ENCODE measurements around the gene TRPV4.

Gene TRPV4

DNA sequence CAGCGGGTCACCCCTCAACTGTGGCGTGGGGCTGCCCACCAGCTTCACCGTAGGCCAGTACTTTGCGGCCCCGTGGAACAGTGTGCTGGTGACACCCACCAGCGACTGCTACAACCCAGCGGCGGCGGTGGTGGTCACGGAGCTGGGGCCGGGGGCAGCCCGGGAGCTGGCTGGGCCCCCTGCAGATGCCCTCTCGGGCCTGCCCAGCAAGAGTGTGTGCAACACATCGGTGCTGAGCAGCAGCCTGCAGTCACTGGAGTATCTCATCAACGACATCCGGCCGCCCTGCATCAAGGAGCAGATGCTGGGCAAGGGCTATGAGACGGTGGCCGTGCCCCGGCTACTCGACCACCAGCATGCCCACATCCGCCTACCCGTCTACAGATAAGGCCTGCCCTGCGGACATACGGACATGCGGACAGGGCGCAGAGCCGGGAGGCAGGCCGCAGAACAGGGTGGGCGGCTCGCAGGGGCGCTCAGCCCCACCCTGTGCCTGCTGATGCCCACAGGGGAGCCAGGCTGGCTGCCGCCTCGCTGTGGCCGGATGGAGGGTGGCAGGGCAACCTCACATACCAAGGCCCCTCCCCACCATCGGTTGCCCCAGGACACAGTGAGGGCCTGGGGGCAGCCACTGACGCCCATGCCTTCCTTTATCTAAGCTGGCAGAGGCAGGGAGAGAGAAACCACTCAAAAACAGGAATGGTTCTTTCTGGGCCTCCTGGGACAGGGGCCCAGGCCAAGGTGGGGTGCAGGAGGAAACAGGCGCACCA is 64.1 kb downstream of the TRPV4 start:
- no peak overlapping the region for H3K4me3 ChIP-seq (ENCODE audit: low read depth, low read length)
- no peak for DNase-seq (ENCODE audit: low read depth)
- TF ChIP-seq, protein P1, sequence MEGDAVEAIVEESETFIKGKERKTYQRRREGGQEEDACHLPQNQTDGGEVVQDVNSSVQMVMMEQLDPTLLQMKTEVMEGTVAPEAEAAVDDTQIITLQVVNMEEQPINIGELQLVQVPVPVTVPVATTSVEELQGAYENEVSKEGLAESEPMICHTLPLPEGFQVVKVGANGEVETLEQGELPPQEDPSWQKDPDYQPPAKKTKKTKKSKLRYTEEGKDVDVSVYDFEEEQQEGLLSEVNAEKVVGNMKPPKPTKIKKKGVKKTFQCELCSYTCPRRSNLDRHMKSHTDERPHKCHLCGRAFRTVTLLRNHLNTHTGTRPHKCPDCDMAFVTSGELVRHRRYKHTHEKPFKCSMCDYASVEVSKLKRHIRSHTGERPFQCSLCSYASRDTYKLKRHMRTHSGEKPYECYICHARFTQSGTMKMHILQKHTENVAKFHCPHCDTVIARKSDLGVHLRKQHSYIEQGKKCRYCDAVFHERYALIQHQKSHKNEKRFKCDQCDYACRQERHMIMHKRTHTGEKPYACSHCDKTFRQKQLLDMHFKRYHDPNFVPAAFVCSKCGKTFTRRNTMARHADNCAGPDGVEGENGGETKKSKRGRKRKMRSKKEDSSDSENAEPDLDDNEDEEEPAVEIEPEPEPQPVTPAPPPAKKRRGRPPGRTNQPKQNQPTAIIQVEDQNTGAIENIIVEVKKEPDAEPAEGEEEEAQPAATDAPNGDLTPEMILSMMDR (IDR thresholded peaks at IDR 0.05; ENCODE audit: control insufficient read depth, extremely low read depth, insufficient read depth), result no peak

DNA sequence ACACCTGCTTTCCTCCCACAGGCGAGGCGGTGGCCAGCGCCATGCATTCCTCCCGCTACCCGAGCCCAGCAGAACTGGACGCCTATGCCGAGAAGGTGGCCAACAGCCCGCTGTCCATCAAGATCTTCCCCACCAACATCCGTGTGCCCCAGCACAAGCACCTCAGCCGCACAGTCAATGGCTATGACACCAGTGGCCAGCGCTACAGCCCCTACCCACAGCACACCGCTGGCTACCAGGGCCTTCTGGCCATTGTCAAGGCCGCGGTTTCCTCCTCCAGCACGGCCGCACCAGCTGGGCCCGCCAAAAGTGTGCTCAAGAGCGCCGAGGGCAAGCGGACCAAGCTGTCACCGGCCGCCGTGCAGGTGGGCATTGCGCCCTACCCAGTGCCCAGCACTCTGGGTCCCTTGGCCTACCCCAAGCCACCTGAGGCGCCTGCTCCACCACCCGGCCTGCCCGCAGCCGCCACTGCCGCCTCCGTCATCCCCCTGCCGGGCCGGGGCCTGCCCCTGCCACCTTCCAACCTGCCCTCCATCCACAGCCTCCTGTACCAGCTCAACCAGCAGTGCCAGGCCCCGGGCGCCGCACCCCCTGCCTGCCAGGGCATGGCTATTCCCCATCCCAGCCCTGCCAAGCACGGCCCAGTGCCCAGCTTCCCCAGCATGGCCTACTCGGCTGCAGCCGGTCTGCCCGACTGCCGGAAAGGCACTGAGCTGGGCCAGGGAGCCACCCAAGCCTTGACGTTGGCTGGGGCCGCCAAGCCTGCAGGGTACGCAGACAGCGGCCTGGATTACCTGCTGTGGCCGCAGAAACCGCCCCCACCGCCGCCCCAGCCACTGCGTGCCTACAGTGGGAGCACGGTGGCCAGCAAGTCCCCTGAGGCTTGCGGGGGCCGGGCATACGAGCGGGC is 65.0 kb downstream of the TRPV4 start:
- DNase-seq (ENCODE audit: low read depth), result no peak
- TF ChIP-seq, protein P1 (IDR thresholded peaks at IDR 0.05; ENCODE audit: control insufficient read depth, extremely low read depth, insufficient read depth), result no peak
- H3K4me3 ChIP-seq (ENCODE audit: low read depth, low read length), result no peak overlapping the region

DNA sequence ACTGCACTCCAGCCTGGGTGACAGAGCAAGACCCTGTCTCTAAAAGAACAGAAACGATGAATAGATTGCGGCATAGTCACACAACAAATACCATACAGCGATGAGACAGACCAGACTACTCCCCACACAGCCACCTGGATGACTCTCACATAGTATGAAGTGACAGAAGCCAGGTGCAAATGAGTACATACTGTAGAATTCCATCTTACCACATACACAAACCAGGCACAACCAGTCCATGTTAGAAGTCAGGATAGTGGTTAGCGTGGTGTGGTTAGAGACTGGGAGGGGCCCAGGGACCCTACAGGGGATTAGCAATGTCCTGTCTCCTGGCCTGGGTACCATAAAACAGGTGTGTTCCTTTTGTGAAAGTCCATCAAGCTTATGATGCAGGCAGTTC is 65.7 kb downstream of the TRPV4 start:
- H3K4me3 ChIP-seq (ENCODE audit: low read depth, low read length), result no peak overlapping the region
- TF ChIP-seq, protein P1 (IDR thresholded peaks at IDR 0.05; ENCODE audit: control insufficient read depth, extremely low read depth, insufficient read depth), result no peak
- no peak for DNase-seq (ENCODE audit: low read depth)

DNA sequence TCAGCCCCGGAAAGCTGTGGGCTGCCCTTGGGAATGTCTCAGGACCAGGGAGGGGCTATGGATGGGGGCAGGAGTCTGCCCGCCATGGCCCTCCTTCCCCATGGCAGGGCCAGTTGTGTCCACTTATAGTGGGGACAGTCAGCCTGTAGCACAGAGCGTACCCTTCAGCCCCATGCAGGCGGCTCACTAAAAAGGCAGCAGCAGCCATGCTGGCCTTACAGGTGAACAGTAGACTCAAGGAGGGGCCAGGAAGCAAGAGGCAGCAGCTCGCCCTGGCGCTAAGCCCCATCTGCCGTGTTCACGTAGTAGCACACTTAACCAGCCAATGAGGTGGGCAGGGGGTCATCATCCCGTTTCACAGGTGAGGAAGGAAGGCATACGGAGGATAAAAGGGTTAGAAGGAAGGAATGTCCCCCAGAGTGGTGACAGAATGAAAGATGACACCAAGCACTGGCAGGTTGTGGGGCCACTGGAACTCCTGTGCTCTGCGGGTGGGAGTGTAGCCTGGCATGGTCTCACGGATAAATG is 66.9 kb downstream of the TRPV4 start:
- DNase-seq (ENCODE audit: low read depth), result no peak
- TF ChIP-seq, protein P1 (IDR thresholded peaks at IDR 0.05; ENCODE audit: control insufficient read depth, extremely low read depth, insufficient read depth), result no peak
- H3K4me3 ChIP-seq (ENCODE audit: low read depth, low read length), result no peak overlapping the region

DNA sequence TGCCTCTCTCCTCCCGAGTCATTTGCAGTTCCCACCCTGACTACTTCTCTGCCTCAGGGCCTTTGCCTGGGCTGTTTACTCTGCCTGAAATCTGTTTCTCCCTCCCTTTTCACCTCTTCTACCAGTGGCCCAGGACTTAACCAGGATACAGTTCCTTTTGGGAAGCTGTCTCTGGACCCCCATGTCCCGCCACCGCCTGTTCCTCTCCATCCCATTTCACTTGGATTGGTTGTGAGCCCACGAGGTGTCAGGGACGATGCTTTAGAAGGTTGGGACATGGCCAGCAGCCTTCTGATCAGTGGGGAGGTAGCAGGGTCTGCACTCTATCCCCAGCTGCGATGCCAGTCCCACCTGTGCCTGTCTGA is 67.8 kb downstream of the TRPV4 start:
- TF ChIP-seq, protein P1 (IDR thresholded peaks at IDR 0.05; ENCODE audit: control insufficient read depth, extremely low read depth, insufficient read depth), result no peak
- DNase-seq (ENCODE audit: low read depth), result no peak

DNA sequence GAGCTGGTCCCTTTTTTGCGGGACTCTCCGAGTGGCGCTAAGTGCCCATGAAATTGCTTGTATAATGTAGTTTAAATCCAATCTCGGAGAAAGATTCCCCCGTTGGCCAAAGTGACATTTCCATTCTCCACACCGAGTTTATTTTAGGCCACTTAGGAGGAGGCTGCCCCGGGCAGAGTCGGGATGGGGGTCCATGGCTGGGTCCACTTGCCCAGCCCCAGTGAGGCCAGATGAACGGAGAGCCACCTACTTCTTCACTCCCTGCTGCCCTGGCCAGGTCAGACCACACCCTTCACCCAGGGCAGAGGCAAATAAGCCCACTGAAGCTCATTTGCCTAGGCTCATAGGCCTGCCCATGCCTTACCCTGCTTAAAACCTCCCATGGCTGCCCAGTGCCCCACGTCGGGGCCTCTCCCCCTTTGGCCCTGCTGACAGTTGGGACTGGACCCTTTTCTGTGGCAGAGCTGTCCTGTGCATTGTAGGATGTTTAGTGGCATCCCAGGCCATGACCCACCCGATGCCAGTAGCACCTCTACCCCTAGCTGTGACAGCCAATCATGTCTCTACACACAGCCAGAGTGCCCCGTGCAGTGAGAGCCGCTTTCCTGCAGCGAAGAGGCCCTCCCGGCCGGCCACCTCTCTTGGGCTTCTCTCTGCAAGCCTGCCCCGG is 68.3 kb downstream of the TRPV4 start:
- TF ChIP-seq, protein P1 (IDR thresholded peaks at IDR 0.05; ENCODE audit: control insufficient read depth, extremely low read depth, insufficient read depth), result no peak
- H3K4me3 ChIP-seq (ENCODE audit: low read depth, low read length), result no peak overlapping the region
- DNase-seq (ENCODE audit: low read depth), result no peak

More for the DNA sequence above, 67.8 kb downstream of the TRPV4 start:
- H3K4me3 ChIP-seq (ENCODE audit: low read depth, low read length), result no peak overlapping the region

Measured in LNCaP clone FGC (cell line).